ENCODE results near the gene TGDS. TPM values are rescaled to one million over a fixed set of nuclear protein-coding genes. Genes with fewer than 3 reads are reported as not detected.

The TGDS gene
- total RNA-seq, 1 donor from 2014 or later: 15.5 TPM

DNA sequence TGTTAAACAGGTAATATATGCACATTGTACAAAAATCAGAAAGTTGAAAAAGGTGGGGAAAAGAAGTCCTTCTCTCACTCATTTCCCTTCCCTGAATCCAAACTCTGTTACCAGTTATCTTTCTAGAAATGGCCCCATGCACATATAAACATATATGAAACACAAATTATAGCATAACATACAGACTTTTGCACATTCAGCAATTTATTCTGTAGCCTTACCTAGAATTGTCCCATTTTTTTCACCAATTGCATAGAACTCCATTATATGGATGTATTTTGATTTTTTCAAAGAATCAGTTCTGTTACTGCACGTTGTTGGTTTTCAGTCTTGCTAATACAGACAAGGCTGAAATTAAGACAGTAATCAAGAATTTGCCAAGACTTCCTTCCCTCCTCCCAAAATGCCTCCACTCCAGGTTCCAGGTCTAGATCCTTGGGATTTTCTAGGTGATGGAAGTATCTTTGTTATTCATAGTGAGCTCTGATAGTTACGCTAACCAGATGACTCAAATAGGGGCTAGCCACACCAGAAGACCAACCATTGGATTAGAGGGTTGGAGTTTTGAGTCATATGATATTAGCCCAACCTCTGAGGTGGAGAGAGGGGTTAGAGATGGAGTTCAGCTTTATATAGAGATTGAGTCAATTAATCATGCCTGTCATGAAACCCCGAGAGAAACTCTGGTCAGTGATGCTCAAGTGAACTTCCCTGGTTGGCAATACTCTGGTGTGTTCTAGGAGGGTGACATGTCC lies 36.5 kb upstream of the TGDS start:
- H3K36me3 ChIP-seq (ENCODE audit: control insufficient read depth, insufficient read depth, low read length): no peaks in the 10 kb centered on the region
- DNase-seq (ENCODE audit: low read depth) (no peak), FAIRE-seq (no peak)

GRCh38 chr13:94630858-94631257 lies 34.9 kb upstream of the TGDS start:
- no peak for FAIRE-seq
- no peak for TF ChIP-seq CTCF (IDR thresholded peaks at IDR 0.05; ENCODE audit: insufficient read depth, low read length, severe bottlenecking)
- no peak for DNase-seq (ENCODE audit: low read depth)
- H3K27me3 ChIP-seq (ENCODE audit: control insufficient read depth, insufficient read depth, low read length): no peaks in the 10 kb centered on the region
- H3K4me3 ChIP-seq (ENCODE audit: low read depth, low read length): no peak overlapping the region
- no peaks in the 10 kb centered on the region for H3K36me3 ChIP-seq (ENCODE audit: control insufficient read depth, insufficient read depth, low read length)

More for the DNA sequence above, 36.5 kb upstream of the TGDS start:
- TF ChIP-seq CTCF (IDR thresholded peaks at IDR 0.05; ENCODE audit: insufficient read depth, low read length, severe bottlenecking): no peak
- Histone ChIP-seq H3K27me3 (ENCODE audit: control insufficient read depth, insufficient read depth, low read length) (no peaks in the 10 kb centered on the region), H3K4me3 (ENCODE audit: low read depth, low read length) (no peak overlapping the region)

GRCh38 chr13:94623316-94623715 lies 27.4 kb upstream of the TGDS start:
- H3K4me3 ChIP-seq (ENCODE audit: low read depth, low read length): no peak overlapping the region
- H3K36me3 ChIP-seq (ENCODE audit: control insufficient read depth, insufficient read depth, low read length): peaks cover 7% of the 10 kb centered on the region
- TF ChIP-seq CTCF (IDR thresholded peaks at IDR 0.05; ENCODE audit: insufficient read depth, low read length, severe bottlenecking): no peak
- DNase-seq (ENCODE audit: low read depth) (no peak), FAIRE-seq (no peak)
- H3K27me3 ChIP-seq (ENCODE audit: control insufficient read depth, insufficient read depth, low read length): no peaks in the 10 kb centered on the region

DNA sequence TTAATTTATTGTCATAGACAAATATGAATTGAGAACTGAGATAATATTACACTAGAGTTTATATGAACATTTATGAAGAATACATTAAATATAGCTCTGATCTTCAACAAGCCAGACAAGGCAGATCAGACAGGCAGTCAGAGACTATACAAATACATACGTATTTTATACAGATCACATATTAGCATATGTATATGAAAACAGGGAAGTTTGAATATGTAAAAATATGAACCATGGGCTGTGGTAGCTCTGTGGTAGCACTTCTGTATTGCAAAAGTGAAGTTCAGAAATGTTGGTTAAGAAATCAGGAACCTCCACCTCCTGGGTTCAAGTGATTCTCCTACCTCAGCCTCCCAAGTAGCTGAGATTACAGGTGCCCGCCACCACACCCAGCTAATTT lies 26.4 kb upstream of the TGDS start:
- FAIRE-seq: no peak
- Histone ChIP-seq H3K4me3 (ENCODE audit: low read depth, low read length) (no peak overlapping the region), H3K36me3 (ENCODE audit: control insufficient read depth, insufficient read depth, low read length) (peaks cover 7% of the 10 kb centered on the region), H3K27me3 (ENCODE audit: control insufficient read depth, insufficient read depth, low read length) (no peaks in the 10 kb centered on the region)
- TF ChIP-seq CTCF (IDR thresholded peaks at IDR 0.05; ENCODE audit: insufficient read depth, low read length, severe bottlenecking): no peak
- no peak for DNase-seq (ENCODE audit: low read depth)

DNA sequence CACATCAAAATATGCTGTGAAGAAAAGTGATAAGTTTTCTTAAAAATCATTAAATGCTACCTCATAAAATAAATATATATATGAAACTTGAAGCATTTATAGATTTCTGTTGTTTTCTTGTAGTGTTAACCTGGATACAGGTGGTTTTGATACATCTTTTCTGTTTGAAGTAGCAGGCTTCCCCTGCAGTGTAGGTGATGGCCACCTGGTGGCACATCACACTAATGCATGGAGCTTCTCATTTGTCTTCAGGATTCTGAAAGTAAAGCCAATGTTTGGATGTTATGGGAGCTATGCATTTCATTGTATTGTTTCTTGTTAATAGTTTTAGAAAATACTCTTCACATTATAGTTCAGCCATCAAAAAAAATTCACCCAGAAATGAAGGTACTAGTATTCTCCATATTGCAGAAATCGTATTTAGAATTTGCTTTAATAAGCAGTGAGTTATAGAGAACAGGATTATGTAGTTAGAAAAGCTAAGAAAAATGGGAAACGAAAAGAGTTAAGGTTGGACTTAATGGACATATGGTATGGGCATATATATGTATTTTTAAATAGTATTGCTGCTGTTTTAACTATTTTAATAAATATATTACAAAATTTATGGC lies 24.4 kb upstream of the TGDS start:
- Histone ChIP-seq H3K27me3 (ENCODE audit: control insufficient read depth, insufficient read depth, low read length) (no peaks in the 10 kb centered on the region), H3K36me3 (ENCODE audit: control insufficient read depth, insufficient read depth, low read length) (peaks cover 7% of the 10 kb centered on the region), H3K4me3 (ENCODE audit: low read depth, low read length) (no peak overlapping the region)
- peak; percentile 50 for DNase-seq (ENCODE audit: low read depth)
- no peak for FAIRE-seq
- TF ChIP-seq CTCF (IDR thresholded peaks at IDR 0.05; ENCODE audit: insufficient read depth, low read length, severe bottlenecking): peak; percentile 63
